ENCODE measurements around the gene ROR1. TPM values are rescaled to one million over a fixed set of nuclear protein-coding genes. Genes with fewer than 3 reads are reported as not detected.
A peak's percentile ranks its signal among the peaks of the same experiment; 100 is the strongest.
"Not testable (repeated sequence)": the region's sequence is repeated elsewhere in the genome, so short reads cannot be mapped to it uniquely, and the experiment has no call there.

The ROR1 gene
- total RNA-seq, 1 experiment from 2014 or later: not detected

DNA sequence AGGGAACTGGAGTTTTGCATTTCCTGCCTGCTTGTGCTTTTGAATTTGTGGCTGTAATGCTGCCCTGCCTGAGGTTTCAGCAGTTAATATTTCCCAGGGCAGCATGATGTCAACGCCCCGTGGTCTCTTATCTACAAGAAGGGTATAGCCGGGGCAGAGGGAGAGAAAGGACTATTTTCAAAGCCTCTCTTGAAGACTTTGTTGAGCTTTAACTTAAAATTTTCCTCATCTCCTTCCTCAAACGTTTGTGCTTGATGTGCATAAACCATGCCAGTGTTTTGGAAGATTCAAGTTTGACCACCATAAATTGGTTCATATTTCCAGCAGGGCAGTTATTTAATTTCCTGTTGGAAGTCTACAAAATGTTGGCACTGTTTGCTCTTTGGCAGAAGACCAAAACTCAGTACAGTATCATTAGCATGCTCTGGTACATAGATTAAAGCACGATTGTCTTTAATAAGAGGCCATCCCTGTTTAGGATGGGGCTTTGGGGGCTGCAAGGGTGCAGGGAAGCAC lies 43.4 kb downstream of the ROR1 start:
- DNase-seq (ENCODE audit: low spot score): peak; percentile 32

DNA sequence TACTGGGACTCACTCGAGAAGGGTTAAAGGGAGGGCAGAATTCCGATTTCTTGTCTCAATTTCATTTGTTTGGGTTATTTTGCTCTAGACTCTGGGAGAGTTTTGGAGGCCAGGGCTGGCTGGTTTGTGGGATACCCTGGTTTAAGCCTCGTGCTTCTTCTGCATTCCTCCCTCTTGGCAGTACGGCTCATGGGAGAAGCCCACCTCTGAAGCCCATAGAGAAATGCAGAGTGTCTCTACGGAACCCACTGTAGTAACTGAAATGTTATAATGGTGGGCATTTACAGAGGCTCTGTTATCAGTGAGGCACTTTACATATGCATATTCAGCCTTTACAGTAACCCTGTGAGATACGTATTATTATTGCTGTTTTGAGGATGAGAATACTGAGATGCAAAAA lies 43.9 kb downstream of the ROR1 start:
- no peak for DNase-seq (ENCODE audit: low spot score)
- in situ Hi-C loops (cut with HindIII; ENCODE audit: low sequenced_read_pairs): no loop called here

More for the DNA sequence above, 43.4 kb downstream of the ROR1 start:
- in situ Hi-C loops (cut with HindIII; ENCODE audit: low sequenced_read_pairs): no loop called here

DNA sequence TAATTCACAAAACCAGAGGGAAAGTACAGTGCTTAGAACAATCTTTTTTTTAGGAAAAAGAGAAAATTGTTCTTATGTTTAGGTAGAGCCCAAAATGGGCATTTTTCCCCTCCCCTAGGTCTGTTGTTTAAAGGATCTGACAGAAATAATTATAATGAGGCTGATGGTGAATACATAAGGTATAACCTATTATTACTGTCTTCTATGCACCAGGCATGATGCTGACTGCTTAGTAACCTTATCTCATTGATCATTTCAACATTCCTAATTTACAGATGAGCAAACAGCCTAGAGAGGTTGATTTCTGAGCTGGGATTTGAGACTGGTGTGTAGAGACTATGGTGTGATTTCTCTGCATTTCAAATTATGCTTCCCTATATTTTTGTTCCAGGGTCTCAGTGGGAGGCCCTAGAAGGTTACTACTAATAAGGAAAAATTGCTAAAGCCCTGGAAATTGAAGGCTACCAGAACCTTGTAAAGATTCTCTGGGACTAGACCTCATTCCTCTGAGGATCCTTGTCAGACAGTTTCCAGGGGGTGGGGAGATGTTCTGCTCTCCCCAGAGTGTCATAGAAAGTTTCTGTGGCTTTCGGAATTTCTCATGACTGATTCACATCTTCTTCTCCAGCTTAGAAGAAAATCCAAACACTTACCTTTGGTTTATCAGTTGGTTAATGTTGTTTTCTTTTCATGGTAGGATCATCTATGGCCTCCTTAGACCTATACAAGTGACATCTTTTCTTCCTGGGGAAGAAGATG lies 44.9 kb downstream of the ROR1 start:
- DNase-seq (ENCODE audit: low spot score): no peak

DNA sequence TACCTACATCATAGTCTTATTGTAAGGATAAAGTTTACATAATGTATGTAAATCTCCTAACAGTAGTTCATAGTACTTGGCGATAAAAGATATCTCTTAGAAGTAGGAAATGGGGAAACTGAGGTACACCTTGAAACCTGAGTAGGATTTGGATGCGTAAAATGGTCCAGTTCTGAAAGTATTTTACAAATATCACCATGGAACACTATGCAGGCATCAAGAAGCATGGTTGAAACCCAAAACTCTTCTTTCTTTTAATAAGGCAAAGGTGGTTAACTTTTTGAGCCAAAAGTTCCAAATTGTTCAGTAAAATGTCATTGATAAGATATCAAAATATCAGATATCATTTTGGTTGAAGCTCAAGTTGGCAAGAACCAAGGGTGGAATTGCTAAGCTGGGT lies 46.0 kb downstream of the ROR1 start:
- DNase-seq (ENCODE audit: low spot score): no peak
- in situ Hi-C loops (cut with HindIII; ENCODE audit: low sequenced_read_pairs): no loop called here

More for the DNA sequence above, 44.9 kb downstream of the ROR1 start:
- in situ Hi-C loops (cut with HindIII; ENCODE audit: low sequenced_read_pairs): no loop called here

DNA sequence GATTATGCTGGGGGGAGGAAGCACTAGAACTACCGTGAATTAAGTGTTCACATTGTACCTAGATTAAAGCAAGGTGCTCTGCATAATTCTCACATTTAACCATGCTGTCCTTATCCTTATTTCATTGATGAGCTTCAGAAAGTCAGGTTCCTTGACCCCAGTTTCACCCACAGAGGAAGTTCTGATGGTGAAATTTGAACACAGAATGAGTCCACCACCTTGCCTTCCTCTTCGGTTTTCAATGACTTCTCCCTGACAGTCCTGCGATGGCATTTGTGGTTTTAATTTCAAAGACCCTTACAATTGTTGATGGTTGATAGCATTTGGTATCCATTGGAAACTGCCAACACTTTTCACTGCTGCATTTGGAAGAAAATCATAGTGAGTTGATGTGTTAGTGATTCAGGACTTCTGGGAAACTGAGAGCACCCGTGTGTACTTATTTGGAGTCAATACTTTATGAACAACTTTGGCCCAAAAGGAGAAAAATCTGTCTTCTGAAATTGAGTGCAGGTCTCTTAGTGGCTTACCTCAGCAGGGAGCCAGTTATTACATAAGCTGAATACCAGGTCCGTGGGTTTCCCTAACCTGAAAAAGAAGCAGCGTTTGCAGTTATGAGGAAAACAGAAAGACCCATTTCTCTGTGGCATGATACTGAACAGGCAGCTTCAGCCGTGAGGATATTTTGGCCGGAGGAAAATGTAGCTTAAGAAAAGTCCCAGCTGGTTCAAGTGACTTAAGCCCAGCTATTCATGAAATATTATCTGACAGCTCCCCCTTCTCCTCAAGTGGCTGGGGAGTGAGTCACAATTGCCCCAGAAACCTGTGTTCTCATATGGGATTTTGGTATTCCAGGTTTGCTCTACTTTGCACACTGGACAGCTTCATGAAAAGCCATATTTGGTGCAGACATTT lies 47.5 kb downstream of the ROR1 start:
- DNase-seq (ENCODE audit: low spot score): no peak
- in situ Hi-C loops (cut with HindIII; ENCODE audit: low sequenced_read_pairs): no loop called here

DNA sequence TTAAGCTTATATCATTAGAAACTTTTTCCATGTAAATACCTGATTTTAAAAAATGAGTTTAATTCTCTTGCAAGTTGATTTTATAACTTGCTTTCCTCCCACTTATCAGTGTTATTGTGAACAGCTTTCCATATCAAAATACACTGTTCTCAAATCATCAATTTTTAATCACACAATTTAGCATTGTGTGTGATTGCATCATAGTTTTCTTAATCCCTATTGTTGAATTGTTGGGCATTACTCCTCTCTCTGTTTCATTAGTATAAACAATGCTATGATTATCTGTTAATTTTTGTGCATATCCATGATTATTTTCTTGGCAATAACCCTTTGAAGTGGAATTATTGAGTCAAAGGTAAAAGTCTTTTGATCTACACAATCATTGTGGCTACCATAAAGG lies 48.7 kb downstream of the ROR1 start:
- in situ Hi-C loops (cut with HindIII; ENCODE audit: low sequenced_read_pairs): no loop called here
- DNase-seq (ENCODE audit: low spot score): no peak

DNA sequence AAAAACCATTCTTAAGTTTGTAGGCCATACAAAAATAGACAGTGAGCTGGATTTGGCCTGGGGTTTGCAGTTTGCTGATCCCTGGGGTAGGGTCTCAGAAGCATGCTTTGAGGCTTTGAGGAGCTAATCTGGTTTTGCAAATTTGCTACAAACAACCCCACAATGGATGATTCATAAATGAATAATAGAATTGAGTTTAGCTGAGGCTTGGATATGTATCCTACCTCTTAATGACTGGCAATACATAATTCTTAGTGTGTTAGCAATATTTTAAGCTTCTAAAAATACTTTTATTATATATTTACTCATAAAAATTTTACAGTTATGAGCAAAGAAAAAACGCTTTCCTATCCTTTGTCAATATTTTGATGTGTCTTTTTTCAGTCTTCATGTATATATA lies 50.6 kb downstream of the ROR1 start:
- no peak for DNase-seq (ENCODE audit: low spot score)
- in situ Hi-C loops (cut with HindIII; ENCODE audit: low sequenced_read_pairs): no loop called here

DNA sequence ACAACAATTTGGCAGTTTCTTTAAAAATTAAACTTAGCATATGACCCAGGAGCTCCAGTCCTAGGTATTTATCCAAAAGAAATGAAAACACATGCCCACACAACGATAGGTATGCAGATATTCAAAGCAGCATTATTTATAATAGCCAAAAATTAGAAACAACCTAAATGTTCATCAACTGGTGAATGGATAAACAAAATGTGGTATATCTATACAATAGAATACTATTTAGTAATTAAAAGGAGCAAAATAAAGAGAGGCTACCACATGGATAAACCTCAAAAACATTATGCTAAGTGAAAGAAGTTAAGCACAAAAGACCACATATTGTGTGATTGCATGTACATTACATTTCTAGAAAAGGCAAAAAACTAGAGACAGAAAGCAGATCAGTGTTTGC lies 51.3 kb downstream of the ROR1 start:
- DNase-seq (ENCODE audit: low spot score): no peak
- in situ Hi-C loops (cut with HindIII; ENCODE audit: low sequenced_read_pairs): no loop called here

DNA sequence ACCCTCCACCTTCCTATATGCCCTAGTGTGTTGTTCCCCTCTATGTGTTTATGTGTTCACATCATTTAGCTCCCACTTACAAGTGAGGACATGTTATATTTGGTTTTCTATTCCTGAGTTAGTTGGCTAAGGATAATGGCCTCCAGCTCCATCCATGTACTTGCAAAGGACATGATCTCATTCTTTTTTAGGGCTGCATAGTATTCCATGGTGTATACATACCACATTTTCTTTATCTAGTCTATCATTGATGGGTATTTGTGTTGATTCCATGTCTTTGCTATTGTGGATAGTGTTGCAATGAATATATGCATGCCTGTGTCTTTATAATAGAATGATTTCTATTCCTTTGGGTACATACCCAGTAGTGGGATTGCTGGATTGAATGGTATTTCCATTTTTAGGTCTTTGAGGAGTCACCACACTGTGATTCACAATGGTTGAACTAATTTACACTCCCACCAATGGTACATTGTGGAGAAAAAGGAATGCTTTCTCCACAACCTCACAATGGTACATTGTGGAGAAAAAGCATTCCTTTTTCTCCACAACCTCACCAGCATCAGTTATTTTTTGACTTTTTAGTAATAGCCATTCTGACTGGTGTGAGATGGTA lies 52.5 kb downstream of the ROR1 start:
- in situ Hi-C loops (cut with HindIII; ENCODE audit: low sequenced_read_pairs); DNase-seq (ENCODE audit: low spot score): not testable (repeated sequence)

DNA sequence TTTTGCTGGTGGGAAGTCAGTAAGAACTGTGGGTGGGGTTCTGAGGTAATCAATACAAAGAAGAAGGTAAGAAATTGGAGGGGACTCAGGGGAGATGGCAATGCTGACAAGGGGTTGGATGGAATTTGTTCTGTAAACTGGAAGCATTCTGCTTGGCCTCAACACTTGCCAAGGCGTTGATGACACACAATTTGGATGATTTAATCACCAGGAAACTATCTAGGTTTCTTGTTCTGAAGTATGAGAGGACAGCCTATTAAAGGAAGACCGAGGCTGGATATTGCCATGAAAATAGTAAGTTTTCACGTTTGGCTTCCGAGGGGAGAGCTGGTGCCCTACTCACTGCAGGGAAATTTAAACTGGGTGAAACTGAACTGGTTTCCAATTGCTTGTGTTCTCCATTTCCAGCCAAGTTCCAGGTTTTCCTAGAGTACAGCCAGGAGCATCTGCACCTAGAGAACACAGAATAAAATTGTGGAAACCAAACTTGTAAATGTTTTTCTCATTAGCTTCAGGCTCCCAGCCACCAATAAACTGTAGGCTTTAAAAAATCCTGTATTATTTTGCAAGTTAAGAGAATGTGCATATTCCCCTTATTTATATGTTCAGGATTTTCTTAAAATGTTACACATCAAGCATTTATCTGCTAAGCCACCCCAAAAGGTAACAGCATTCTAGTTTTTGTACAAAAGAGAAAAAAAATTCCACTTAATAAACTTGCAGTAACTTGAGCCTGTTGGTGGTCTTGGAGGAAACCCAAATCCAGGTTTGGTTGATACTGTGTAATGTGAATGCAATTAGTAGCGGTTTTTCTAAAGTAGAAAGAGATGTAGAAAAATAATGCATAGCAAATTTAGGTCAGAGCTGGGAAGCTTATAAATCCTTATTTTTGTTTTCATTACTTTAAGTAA lies 53.8 kb downstream of the ROR1 start:
- peak; percentile 38 for DNase-seq (ENCODE audit: low spot score)
- in situ Hi-C loops (cut with HindIII; ENCODE audit: low sequenced_read_pairs): no loop called here

DNA sequence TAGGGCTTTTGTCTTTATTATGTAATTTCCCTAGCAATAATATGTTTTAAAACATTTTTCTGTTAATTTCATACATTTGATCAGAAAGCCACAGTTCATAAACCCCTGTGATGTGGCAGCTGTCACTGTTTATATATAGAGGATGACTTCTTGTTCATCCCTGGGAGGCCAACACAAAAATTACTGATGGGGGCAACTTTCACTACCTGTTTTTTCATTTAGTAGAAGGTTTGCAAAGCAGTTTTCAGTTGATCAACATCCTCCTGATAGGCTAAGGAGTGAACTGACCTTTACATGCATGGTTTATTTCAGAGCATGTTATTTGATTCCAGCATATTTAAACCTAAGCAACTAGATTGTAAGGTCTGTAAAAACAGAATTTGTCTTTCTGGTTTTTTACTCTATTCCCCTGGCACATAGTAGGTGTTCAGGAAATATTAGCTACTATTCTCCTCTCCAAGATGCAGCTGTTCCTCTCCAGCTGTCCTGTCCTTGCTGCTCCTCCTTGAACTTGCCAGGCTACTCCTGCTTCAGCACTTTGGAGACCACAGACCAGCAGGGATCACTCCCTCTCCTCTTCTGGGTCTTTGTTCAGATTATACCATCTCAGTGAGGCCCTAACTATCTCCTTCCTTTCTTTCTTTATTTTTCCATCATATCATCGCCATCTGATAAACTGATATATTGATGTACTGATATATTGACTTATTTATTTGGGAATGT lies 54.7 kb downstream of the ROR1 start:
- DNase-seq (ENCODE audit: low spot score): no peak
- in situ Hi-C loops (cut with HindIII; ENCODE audit: low sequenced_read_pairs): no loop called here

DNA sequence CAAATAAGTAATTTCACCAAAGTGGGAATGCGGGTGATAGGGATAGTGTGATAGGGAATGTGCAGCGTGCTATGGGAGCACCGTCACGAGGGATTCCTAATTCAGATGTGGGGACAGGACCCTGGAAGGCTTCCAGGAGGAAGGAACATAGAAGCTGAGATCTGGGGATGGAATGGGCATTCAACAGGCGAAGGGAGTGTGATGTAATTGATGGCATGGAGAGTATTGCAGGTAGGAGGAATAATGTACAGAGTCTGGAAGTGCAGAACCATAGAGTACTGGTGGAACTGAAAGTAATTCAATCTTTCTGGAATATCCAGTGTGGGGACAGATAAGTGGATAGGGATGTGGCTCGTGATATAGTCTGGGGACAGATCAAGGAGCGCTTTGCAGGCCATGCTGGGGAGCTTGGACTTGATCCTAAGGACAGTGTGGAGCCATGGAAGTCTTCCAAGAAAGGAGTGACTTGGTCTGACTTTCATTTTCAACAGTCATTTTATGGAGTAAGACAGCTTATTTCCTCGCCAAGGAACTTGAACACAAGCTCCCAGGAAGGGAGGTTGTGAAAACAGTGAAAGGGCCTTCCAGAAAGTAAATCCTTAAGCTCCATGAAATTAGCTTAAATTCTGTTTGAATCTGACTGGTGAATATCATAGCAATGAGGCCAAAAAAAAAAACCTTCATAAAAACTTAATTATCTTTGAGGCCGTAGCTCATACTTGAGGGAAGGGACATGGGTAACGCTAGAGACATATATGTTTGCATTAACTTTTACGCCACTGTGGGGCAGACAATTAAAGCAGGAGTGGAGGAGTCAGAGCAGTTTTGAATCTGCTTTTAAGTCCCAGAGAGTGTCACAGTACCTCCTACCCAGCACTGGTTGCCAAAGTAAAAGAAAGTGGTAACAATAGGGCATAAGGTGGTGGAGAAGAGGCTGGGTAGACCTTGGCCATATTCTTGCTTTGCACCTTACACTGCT lies 55.8 kb downstream of the ROR1 start:
- peak; percentile 69 for DNase-seq (ENCODE audit: low spot score)
- in situ Hi-C loops (cut with HindIII; ENCODE audit: low sequenced_read_pairs): no loop called here

DNA sequence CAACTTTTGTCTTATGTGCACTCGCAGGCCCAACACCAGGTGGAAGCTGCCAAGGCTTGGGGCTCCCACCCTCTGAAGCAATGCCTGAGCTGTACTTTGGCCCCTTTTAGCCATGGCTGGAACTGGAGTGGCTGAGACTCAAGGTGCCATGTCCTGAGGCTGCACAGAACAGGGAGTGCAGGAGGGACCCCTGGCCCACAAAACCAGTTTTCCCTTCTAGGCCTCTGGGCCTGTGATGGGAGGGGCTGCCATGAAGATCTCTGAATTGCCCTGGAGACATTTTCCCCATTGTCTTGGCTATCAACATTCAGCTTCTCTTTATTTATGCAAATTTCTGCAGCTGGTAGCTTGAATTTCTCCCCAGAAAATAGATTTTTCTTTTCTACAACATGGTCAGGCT lies 57.6 kb downstream of the ROR1 start:
- in situ Hi-C loops (cut with HindIII; ENCODE audit: low sequenced_read_pairs): no loop called here

DNA sequence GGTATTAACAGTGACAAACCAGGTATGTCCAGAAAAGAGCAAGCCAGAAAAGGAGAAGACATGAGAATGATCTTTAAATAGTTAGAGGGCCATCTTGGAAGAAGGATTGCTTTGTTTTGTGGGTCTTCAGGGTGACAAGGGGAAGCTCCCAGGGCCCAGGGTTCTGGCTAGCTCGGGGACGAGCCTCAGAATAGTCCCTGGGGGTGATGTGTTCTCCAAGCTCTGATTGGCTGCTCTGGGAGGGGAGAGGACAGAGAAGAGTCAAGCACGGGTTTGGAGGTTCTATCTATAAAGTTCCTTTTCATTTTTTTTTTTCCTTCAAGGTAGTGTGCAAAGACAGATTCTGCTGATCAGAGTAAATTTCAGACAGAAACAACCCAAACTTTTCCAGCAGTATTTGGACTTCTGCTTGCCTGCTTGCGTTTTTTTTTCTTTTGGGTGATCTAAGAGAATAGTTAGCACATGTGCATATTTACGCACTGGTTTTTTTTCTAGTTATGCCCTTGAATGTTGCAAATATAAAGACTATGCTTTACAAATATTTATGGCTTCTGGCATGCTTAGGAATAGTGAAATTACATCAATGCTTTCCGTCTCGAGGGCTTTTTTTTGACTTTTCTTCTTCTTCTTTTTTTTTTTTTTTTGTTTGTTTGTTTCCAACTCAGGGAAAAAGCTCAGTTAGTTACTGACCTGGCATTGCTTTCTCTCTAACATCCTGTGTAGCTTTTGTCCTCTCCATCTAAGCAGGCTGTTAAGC lies 59.7 kb downstream of the ROR1 start:
- in situ Hi-C loops (cut with HindIII; ENCODE audit: low sequenced_read_pairs): no loop called here
- DNase-seq (ENCODE audit: low spot score): no peak

More for the DNA sequence above, 57.6 kb downstream of the ROR1 start:
- no peak for DNase-seq (ENCODE audit: low spot score)

DNA sequence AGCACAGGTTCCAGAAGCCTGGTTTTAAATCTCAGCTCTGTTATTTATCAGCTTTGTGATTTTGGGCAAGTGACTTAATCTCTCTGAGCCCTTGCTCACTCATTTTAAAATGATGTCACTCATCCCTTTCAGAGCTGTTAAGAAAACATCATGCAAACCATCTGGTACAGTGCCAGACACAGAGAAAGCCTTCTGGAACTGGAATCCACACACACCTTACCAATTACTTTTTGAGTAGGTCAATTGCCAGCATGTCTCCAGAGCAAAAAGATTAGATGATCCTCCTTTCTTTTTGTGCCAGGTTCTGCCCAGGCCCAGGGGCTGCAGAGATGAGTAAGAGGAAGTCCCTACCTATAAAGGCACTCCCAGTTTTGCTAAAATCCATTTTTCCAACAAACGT lies 61.3 kb downstream of the ROR1 start:
- in situ Hi-C loops (cut with HindIII; ENCODE audit: low sequenced_read_pairs): no loop called here
- peak; percentile 37 for DNase-seq (ENCODE audit: low spot score)

DNA sequence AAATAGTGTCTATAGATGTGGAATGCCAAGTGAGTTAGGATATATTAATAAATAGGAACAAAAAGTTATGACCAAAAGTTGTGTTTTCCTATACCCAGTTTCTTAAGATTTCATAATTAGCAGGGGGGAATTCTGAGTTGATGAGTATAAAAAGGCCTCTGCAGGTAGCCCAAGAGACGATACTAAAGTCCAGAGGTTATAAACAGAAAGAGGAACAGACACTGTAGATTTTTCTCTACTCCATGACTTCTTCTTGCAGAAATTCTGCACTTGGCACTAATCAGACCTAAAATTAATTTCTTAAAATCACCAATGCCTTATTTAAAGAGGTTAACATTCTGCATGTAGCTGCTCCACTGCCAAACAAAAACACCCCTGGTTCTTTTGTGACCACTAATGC lies 62.6 kb downstream of the ROR1 start:
- no peak for DNase-seq (ENCODE audit: low spot score)
- in situ Hi-C loops (cut with HindIII; ENCODE audit: low sequenced_read_pairs): no loop called here
